GM12801 (cell line): ENCODE data around the gene RHOA.

ENCODE experiments used
- CTCF ChIP-seq: IDR thresholded peaks from one replicate; pipeline ENCODE4 v1.5.1; 2011; ENCODE audit warnings: control low read depth; ENCODE audit not compliant: insufficient read length; ENCODE audit errors: extremely low read depth

Gene RHOA

GRCh38 chr3:49377483-49377882, 34.3 kb downstream of the RHOA start:
- no peak for TF ChIP-seq CTCF

- TF ChIP-seq CTCF = no peak
These were observed 39.8 kb downstream of the RHOA start for GRCh38 chr3:49371946-49372345.

- TF ChIP-seq CTCF = no peak
These were observed 41.0 kb downstream of the RHOA start for GRCh38 chr3:49370585-49371290.

- no peak for TF ChIP-seq CTCF
These were observed 49.2 kb downstream of the RHOA start for GRCh38 chr3:49362561-49362960.

- no peak for TF ChIP-seq CTCF
These were observed 52.2 kb downstream of the RHOA start for GRCh38 chr3:49359623-49360022.

- TF ChIP-seq CTCF = no peak
These were observed 52.9 kb downstream of the RHOA start for GRCh38 chr3:49358884-49359225.

- TF ChIP-seq CTCF = no peak
These were observed 53.4 kb downstream of the RHOA start, which contains the start of gene GPX1 for GRCh38 chr3:49358217-49358883. Gene GPX1, minus strand, starts transcription at chr3:49358353. Its CDS starts 75 bp downstream, at chr3:49358278.
